Measurements from ENCODE around the gene PP2D1.
"Not testable (repeated sequence)": the region's sequence is repeated elsewhere in the genome, so short reads cannot be mapped to it uniquely, and the experiment has no call there.

The PP2D1 gene

GRCh38 chr3:20027136-20027535 is 15.1 kb upstream of the PP2D1 start:
- no peak for DNase-seq (ENCODE audit: low read depth)

DNA sequence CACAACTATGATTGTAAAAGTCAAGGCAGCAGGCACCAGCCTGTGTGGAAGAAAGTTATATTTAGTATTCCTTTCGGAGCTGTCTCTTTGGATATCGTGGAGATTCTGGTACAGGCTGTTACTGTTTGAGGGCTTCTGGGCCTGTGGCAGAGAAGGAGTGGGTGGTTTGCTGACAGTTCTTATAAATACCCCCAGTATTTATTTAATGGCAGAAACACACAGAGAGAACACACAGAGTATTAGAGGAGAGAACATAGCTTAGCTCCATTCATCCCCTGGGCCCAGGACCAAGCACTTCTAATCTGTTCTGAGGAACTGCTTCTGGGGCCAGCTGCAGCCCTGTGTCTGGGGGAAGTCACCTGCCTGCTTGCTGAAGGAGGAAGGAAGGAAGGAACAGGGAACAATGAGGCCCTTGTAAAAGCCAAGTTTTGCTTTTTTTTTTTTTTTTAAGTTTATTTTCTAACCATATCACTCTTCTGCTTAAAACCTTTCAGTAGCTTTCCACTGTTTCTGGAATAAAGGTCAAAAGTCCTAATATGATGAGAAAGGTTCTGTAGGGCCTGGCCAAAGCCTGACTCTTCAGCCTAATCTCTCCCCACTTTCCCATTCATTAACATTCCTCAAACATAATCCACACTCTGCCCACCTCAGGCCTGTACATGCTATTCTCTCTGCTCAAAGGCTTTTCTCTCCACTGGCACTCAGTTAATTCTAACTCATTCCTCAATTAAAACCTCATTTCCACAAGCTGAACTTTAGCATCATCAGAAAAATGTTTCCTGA is 11.8 kb upstream of the PP2D1 start:
- no peak for TF ChIP-seq CTCF (conservative IDR thresholded peaks at IDR 0.05; ENCODE audit: low read depth, low read length)
- DNase-seq (ENCODE audit: low read depth) = peak; percentile 93
- H3K4me3 ChIP-seq (ENCODE audit: low read length) = no peak overlapping the region

More at GRCh38 chr3:20027136-20027535, 15.1 kb upstream of the PP2D1 start:
- H3K4me3 ChIP-seq (ENCODE audit: low read length) = no peak overlapping the region
- TF ChIP-seq CTCF (conservative IDR thresholded peaks at IDR 0.05; ENCODE audit: low read depth, low read length) = no peak

DNA sequence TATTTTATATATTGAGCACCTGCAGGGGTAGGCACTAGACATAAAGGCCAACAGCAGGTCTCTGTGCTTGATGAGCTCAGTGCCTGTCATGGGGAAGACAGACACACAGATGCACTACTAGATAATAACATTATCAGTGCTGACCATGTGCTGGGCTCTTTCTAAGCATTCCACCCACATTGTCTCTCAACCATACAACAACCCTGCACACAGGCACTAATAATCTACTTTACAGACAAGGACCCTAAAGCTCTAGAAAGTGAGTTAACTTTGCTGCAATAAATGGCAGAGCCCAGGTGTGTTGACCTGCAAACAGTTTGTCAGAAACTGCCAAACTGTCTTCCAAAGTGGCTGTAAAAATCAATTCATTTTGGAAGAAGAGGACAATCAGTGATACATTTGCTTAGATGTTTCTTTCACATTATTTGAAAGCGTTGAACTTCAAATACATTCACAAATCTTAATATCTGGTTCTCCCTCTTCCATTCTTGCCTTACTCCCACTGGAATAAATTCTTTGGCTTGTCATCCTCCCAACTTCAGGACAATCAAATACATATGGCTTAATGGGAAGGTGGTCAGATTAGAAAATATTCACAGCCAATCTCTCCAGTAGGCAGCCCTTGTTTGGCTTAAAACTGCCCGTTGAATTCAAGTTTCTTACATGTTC is 11.0 kb upstream of the PP2D1 start:
- DNase-seq (ENCODE audit: low read depth) = no peak
- TF ChIP-seq CTCF (conservative IDR thresholded peaks at IDR 0.05; ENCODE audit: low read depth, low read length) = no peak
- no peak overlapping the region for H3K4me3 ChIP-seq (ENCODE audit: low read length)

DNA sequence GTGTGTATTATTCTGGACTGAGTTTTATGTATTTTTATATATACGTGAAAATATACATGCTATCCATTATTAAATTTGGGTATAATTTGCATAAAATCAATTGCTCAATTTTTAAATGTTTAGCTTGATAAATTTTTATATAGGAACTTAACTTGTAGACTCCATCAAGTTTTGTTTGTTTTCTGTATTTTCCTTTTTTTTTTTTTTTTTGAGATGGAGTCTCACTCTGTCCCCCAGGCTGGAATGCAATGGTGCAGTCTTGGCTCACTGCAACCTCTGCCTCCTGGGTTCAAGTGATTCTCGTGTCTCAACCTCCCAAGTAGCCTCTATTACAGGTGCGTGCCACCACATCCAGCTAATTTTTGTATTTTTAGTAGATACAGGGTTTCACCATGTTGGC is 4.0 kb upstream of the PP2D1 start:
- H3K4me3 ChIP-seq (ENCODE audit: low read length); DNase-seq (ENCODE audit: low read depth): not testable (repeated sequence)

GRCh38 chr3:20015525-20015924 is 3.5 kb upstream of the PP2D1 start:
- no peak for DNase-seq (ENCODE audit: low read depth)

DNA sequence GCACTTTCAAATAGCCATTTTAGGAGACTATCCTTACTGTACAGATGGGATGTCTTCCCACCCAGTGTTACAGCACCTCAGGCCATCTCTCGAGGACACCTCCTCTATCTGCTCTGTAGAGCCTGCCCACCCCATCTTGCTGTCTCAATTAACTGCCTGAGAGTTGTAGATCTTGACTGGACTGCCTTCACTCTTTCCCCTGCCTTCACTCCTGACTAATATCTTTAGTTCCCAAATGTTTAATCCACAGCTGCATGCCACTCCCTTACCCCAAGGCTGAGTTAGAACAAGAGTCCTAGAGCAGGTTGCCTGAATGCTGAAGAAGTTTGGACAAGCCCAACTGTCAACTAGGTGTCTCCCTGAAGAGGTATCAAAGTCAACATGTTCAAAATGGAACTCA is 1.3 kb upstream of the PP2D1 start:
- TF ChIP-seq CTCF (conservative IDR thresholded peaks at IDR 0.05; ENCODE audit: low read depth, low read length) = no peak

More at GRCh38 chr3:20015525-20015924, 3.5 kb upstream of the PP2D1 start:
- H3K4me3 ChIP-seq (ENCODE audit: low read length) = no peak overlapping the region
- no peak for TF ChIP-seq CTCF (conservative IDR thresholded peaks at IDR 0.05; ENCODE audit: low read depth, low read length)

GRCh38 chr3:20008646-20009045 is 3.4 kb downstream of the PP2D1 start:
- no peak for DNase-seq (ENCODE audit: low read depth)
- TF ChIP-seq CTCF (conservative IDR thresholded peaks at IDR 0.05; ENCODE audit: low read depth, low read length) = no peak
- H3K4me3 ChIP-seq (ENCODE audit: low read length) = no peak overlapping the region

More for the DNA sequence above, 1.3 kb upstream of the PP2D1 start:
- no peak overlapping the region for H3K4me3 ChIP-seq (ENCODE audit: low read length)
- DNase-seq (ENCODE audit: low read depth) = no peak
